H1 (cell line): ENCODE results near the gene ZNF202. TPM values are rescaled to one million over a fixed set of nuclear protein-coding genes. Genes with fewer than 3 reads are reported as not detected.

Source experiments
- CTCF ChIA-PET: fragments of 300-600 bp; sonication (Branson Sonifier 250); formaldehyde crosslinking; loops from one replicate; lab custom pipeline; 2021; ENCODE audit not compliant: partially characterized antibody; lab: Charles Lee
- POLR2A ChIA-PET: fragments of 300-600 bp; sonication (Branson Sonifier 250); formaldehyde crosslinking; loops from one replicate; lab custom pipeline; 2021; ENCODE audit warnings: inconsistent platforms; ENCODE audit not compliant: partially characterized antibody; lab: Charles Lee
- DNase-seq, 2 experiments: peaks; one replicate each; pipeline versions ENCODE4 v3.0.0 to v3.0.0-alpha.2; 2010 to 2022; ENCODE audit warnings: low spot score in 2 of 2, low read depth in 1 of 2, mixed read lengths in 1 of 2
- FAIRE-seq: peaks from 2 replicates; lab custom pipeline; 2011; peaks lifted over from hg19 to GRCh38; lab: Jason Lieb, UNC
- H2AFZ ChIP-seq: 2 replicates; pipeline ENCODE4 v1.8.1; 2012; ENCODE audit warnings: low read length, inconsistent platforms
- H2AK5ac ChIP-seq: 2 replicates; pipeline ENCODE4 v1.6.1; 2013; ENCODE audit warnings: low read depth, low read length
- H2BK120ac ChIP-seq: replicated peaks from 2 replicates; pipeline ENCODE3; 2013; ENCODE audit warnings: low read depth, low read length, inconsistent platforms
- H2BK12ac ChIP-seq: 2 replicates; pipeline ENCODE4 v1.6.1; 2013; ENCODE audit warnings: low read depth, low read length
- H2BK15ac ChIP-seq: 2 replicates; pipeline ENCODE4 v1.6.1; 2013; ENCODE audit warnings: low read length
- H2BK20ac ChIP-seq: 2 replicates; pipeline ENCODE4 v1.6.1; 2013; ENCODE audit warnings: low read length
- H2BK5ac ChIP-seq: 2 replicates; pipeline ENCODE4 v1.6.1; 2013; ENCODE audit warnings: low read depth, low read length
- H3K14ac ChIP-seq: 2 replicates; pipeline ENCODE4 v1.6.1; 2013; ENCODE audit warnings: inconsistent platforms; ENCODE audit not compliant: insufficient read length
- H3K18ac ChIP-seq: 2 replicates; pipeline ENCODE4 v1.6.1; 2013; ENCODE audit warnings: low read length; ENCODE audit errors: extremely low read depth
- H3K23ac ChIP-seq: 2 replicates; pipeline ENCODE4 v1.6.1; 2013; ENCODE audit warnings: inconsistent platforms; ENCODE audit not compliant: insufficient read length
- H3K23me2 ChIP-seq: 2 replicates; pipeline ENCODE4 v1.6.1; 2013; ENCODE audit warnings: low read depth, low read length
- H3K27ac ChIP-seq: 2 replicates; pipeline ENCODE4 v1.6.1; 2011; ENCODE audit warnings: low read depth, low read length, inconsistent platforms
- H3K27me3 ChIP-seq, 4 experiments: replicated peaks in 1 of 4; 1 replicate in 1 of 4; 2 replicates in 3 of 4; pipeline versions ENCODE4 v1.6.1 to v1.8.1; 2011 to 2013; ENCODE audit warnings: low read length in 3 of 4, mild to moderate bottlenecking in 3 of 4, inconsistent platforms in 2 of 4, mixed read lengths in 2 of 4, moderate library complexity in 1 of 4; ENCODE audit not compliant: control insufficient read depth in 3 of 4, insufficient read depth in 3 of 4; ENCODE audit errors: extremely low read depth in 1 of 4
- H3K36me3 ChIP-seq, 4 experiments: 2 replicates each; pipeline versions ENCODE4 v1.6.1 to v1.8.1; 2011 to 2013; ENCODE audit warnings: mild to moderate bottlenecking in 4 of 4, low read length in 3 of 4, moderate library complexity in 2 of 4, control low read depth in 1 of 4, inconsistent platforms in 1 of 4; ENCODE audit not compliant: insufficient read depth in 4 of 4, control insufficient read depth in 2 of 4
- H3K4ac ChIP-seq: replicated peaks from 2 replicates; pipeline ENCODE3; 2013; ENCODE audit warnings: low read length, low read depth, mixed read lengths, inconsistent platforms; ENCODE audit not compliant: insufficient read length
- H3K4me1 ChIP-seq, 4 experiments: replicated peaks in 1 of 4; 1 replicate in 1 of 4; 2 replicates in 3 of 4; pipeline versions ENCODE4 v1.6.1 to v1.8.1; 2011 to 2013; ENCODE audit warnings: low read length in 3 of 4, inconsistent platforms in 2 of 4, mixed read lengths in 1 of 4; ENCODE audit not compliant: insufficient read depth in 4 of 4, control insufficient read depth in 3 of 4
- H3K4me2 ChIP-seq, 2 experiments: 2 replicates each; pipeline versions ENCODE4 v1.6.1 to v1.8.1; 2011 to 2013; ENCODE audit warnings: low read depth in 2 of 2, low read length in 2 of 2, control low read depth in 1 of 2, inconsistent platforms in 1 of 2, mild to moderate bottlenecking in 1 of 2; ENCODE audit not compliant: insufficient read depth in 1 of 2
- H3K4me3 ChIP-seq, 4 experiments: fragments of 200-600, 300-600 bp in 1 of 4; sonication (generic), shearing (Covaris generic), sonication (Bioruptor Twin) in 1 of 4; 2 replicates each; pipeline versions ENCODE4 v1.5.1 to v1.8.1; 2011 to 2016; ENCODE audit warnings: low read length in 4 of 4, low read depth in 3 of 4, control low read depth in 2 of 4, inconsistent platforms in 2 of 4, mild to moderate bottlenecking in 2 of 4, mixed read lengths in 1 of 4, moderate library complexity in 1 of 4; ENCODE audit not compliant: insufficient read depth in 2 of 4; ENCODE audit errors: extremely low read depth in 1 of 4
- H3K56ac ChIP-seq: replicated peaks from 2 replicates; pipeline ENCODE3; 2013; ENCODE audit warnings: low read depth, mild to moderate bottlenecking, mixed read lengths, low read length, inconsistent platforms; ENCODE audit not compliant: insufficient read length
- H3K79me1 ChIP-seq: 2 replicates; pipeline ENCODE4 v1.6.1; 2013; ENCODE audit warnings: low read depth, low read length, control low read depth
- H3K79me2 ChIP-seq, 2 experiments: 2 replicates each; pipeline versions ENCODE4 v1.6.1 to v1.8.1; 2012 to 2013; ENCODE audit warnings: low read length in 2 of 2, mild to moderate bottlenecking in 2 of 2, inconsistent platforms in 1 of 2; ENCODE audit not compliant: insufficient read depth in 2 of 2, control insufficient read depth in 1 of 2
- H3K9ac ChIP-seq, 4 experiments: replicated peaks in 1 of 4; 1 replicate in 1 of 4; 2 replicates in 3 of 4; pipeline versions ENCODE4 v1.6.1 to v1.8.1; 2011 to 2013; ENCODE audit warnings: low read depth in 3 of 4, low read length in 3 of 4, control low read depth in 2 of 4, mild to moderate bottlenecking in 2 of 4, moderate library complexity in 2 of 4, inconsistent platforms in 1 of 4; ENCODE audit errors: extremely low read depth in 1 of 4
- H3K9me3 ChIP-seq, 2 experiments: 2 replicates each; pipeline versions ENCODE4 v1.6.1 to v1.8.1; 2012 to 2013; ENCODE audit warnings: mild to moderate bottlenecking in 2 of 2, moderate library complexity in 2 of 2, control low read depth in 1 of 2, inconsistent platforms in 1 of 2, low read depth in 1 of 2, low read length in 1 of 2, mixed read lengths in 1 of 2; ENCODE audit not compliant: insufficient read depth in 2 of 2
- H4K20me1 ChIP-seq, 2 experiments: replicated peaks in 1 of 2; 2 replicates each; pipeline versions ENCODE3 to v1.8.1; 2011 to 2013; ENCODE audit warnings: inconsistent platforms in 2 of 2, low read length in 2 of 2, mild to moderate bottlenecking in 1 of 2; ENCODE audit not compliant: insufficient read depth in 2 of 2, control insufficient read depth in 1 of 2
- H4K5ac ChIP-seq: 2 replicates; pipeline ENCODE4 v1.6.1; 2013; ENCODE audit warnings: low read length, low read depth, mixed read lengths, inconsistent platforms; ENCODE audit not compliant: insufficient read length
- H4K8ac ChIP-seq: 2 replicates; pipeline ENCODE4 v1.8.0; 2013; ENCODE audit warnings: mild to moderate bottlenecking, moderate library complexity, low read length, inconsistent platforms; ENCODE audit not compliant: insufficient read depth; ENCODE audit errors: extremely low read depth
- H4K91ac ChIP-seq: replicated peaks from 2 replicates; pipeline ENCODE3; 2013; ENCODE audit warnings: low read length, mixed read lengths, inconsistent platforms; ENCODE audit not compliant: insufficient read length
- WGBS, 2 experiments: shearing (Covaris generic) in 1 of 2; methylation state at CpG; one replicate each; pipeline versions ENCODE4 v1.1.6 to v1.1.7; 2013 to 2015; ENCODE audit warnings: low lambda C conversion rate in 2 of 2, mixed read lengths in 2 of 2, inconsistent platforms in 1 of 2, low coverage in 1 of 2, missing lambda C conversion rate in 1 of 2; ENCODE audit not compliant: insufficient replicate concordance in 2 of 2, insufficient coverage in 1 of 2, insufficient read length in 1 of 2; ENCODE audit errors: extremely low coverage in 1 of 2, missing lambda C conversion rate in 1 of 2; 5-methylcytosine and 5-hydroxymethylcytosine counted together
- polyA plus RNA-seq, 7 experiments: library from polyadenylated mRNA; depleted of rRNA in 3 of 7; stranded (reverse) in 5 of 7; unstranded in 2 of 7; fragments of >200 nt in 5 of 7; fragments of 200-250 nt in 2 of 7; gene quantifications; 1 replicate in 5 of 7; 2 replicates in 1 of 7; 4 replicates in 1 of 7; pipeline versions ENCODE4 v1.2.1 to v1.2.3, GENCODE V29; 2011 to 2013; ENCODE audit warnings: missing spikeins in 2 of 7, mixed read lengths in 2 of 7
- total RNA-seq: library from RNA; stranded (reverse); fragmentation: NEBNext Ultra II Directional; extraction: Animal tissue kit (Norgen Biotek cat#: 25700); gene quantifications from 2 replicates; pipeline ENCODE4 v1.2.1, GENCODE V29; 2021

The ZNF202 gene
- total and polyA plus RNA-seq, 2 of the 8 experiments (the other 6 are each of a cell fraction or from before 2014, with no cell fraction given) = 14.1 to 33.9 TPM

DNA sequence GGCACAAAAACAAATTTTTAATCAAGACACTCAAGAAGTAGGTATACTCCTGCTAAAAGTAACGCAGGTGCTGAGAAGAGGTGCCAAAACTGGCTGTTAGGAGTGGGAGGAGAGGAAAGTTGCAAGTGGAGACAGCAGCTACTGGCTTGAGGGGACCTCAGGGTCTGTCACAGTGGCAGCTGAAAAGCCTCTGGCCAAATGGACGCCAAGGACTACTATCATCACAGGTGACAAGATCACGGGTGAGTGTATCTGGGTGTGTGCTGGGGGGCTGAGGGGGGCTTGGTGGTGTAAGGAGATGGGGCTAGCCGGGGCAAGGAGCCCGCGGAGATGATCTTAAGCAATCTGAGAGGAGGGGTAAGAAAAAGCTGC, 687 bp downstream of the ZNF202 start:
- H4K5ac ChIP-seq = no peak overlapping the region
- CTCF ChIA-PET = interaction anchor here (0.7 to 1.0 kb wide), 2 partner anchors 78 to 158 kb away, joined by 3 to 4 read pairs; no protein-coding TSS in a partner anchor
- H3K9ac ChIP-seq = peak overlapping the region in 3 of 4 experiments; percentile 63 to 80 (median 78); a peak in 6 of 7 replicates
- peaks cover 11 to 44% (median 36%) of the 10 kb centered on the region in 4 experiments for H3K36me3 ChIP-seq
- no peak overlapping the region for H2BK120ac ChIP-seq
- peaks cover 11% of the 10 kb centered on the region for H3K23me2 ChIP-seq
- H2BK15ac ChIP-seq = no peak overlapping the region
- 0 out of 2 replicates have a peak overlapping the region, but pooled peaks have one; percentile 42 for H2BK5ac ChIP-seq
- no peak overlapping the region for H2AK5ac ChIP-seq
- peak overlapping the region; percentile 76 to 84 for H3K4me2 ChIP-seq
- H2BK20ac ChIP-seq = no peak overlapping the region
- peaks cover 15 to 19% of the 10 kb centered on the region in 2 experiments for H3K9me3 ChIP-seq
- no peak overlapping the region for H2AFZ ChIP-seq
- H4K8ac ChIP-seq = no peak overlapping the region
- H4K91ac ChIP-seq = no peak overlapping the region
- no peaks in the 10 kb centered on the region for H3K27me3 ChIP-seq
- H3K79me2 ChIP-seq = peaks cover 33 to 55% of the 10 kb centered on the region in 2 experiments
- H3K23ac ChIP-seq = no peak overlapping the region
- 3% methylated on average over 6 of the region's 6 CpGs; no CpG with 5 or more reads in 1 of the 2 experiments for WGBS, 2 experiments
- peak overlapping the region; percentile 56 for H3K27ac ChIP-seq
- peak overlapping the region; percentile 14 for H3K18ac ChIP-seq
- H3K4me3 ChIP-seq = peak overlapping the region; percentile 82 to 95 (median 89)
- no peak for DNase-seq
- peaks cover 2 to 28% (median 11%) of the 10 kb centered on the region in 4 experiments; a peak in 6 of 7 replicates for H3K4me1 ChIP-seq
- FAIRE-seq = no peak
- peak overlapping the region; percentile 2 for H3K4ac ChIP-seq
- H3K79me1 ChIP-seq = peaks cover 4% of the 10 kb centered on the region; the same call in 1 of the 2 replicates
- peak overlapping the region; percentile 71 for H3K56ac ChIP-seq
- H3K14ac ChIP-seq = no peak overlapping the region
- POLR2A ChIA-PET = interaction anchor here (0.6 to 2.6 kb wide), 6 partner anchors 9 to 92 kb away, joined by 3 to 12 read pairs (median 4); no protein-coding TSS in a partner anchor
- H2BK12ac ChIP-seq = no peak overlapping the region
- peaks cover 0 to 5% of the 10 kb centered on the region in 2 experiments for H4K20me1 ChIP-seq
